Activated CD4-positive, alpha-beta T cell treated with anti-CD3 and anti-CD28 coated beads, Interleukin-2, Interleukin-6, amounts not matched to agents 100 ng/mL and 50 ng/mL, durations not matched to agents 16 hours and 8 hours (primary cell): ENCODE measurements around the gene ADISSP.
A peak's percentile ranks its signal among the peaks of the same experiment; 100 is the strongest.

Experiments used
- DNase-seq: peaks from one replicate; pipeline ENCODE4 v3.0.0-alpha.2; 2020

The ADISSP gene

GRCh38 chr20:3710703-3711483 is 56.7 kb downstream of the ADISSP start:
- peak; percentile 85 for DNase-seq

GRCh38 chr20:3710011-3710466 is 57.5 kb downstream of the ADISSP start:
- no peak for DNase-seq

- DNase-seq, result no peak
These were observed 60.0 kb downstream of the ADISSP start for GRCh38 chr20:3707508-3707899.

- DNase-seq, result no peak
These were observed 60.6 kb downstream of the ADISSP start for GRCh38 chr20:3706774-3707507.

GRCh38 chr20:3705970-3706739 is 61.4 kb downstream of the ADISSP start:
- no peak for DNase-seq

- DNase-seq, result no peak
These were observed 62.0 kb downstream of the ADISSP start for GRCh38 chr20:3705491-3705969.

GRCh38 chr20:3704087-3704486 is 63.5 kb downstream of the ADISSP start:
- no peak for DNase-seq
